ENCODE measurements around the gene NBEAL2.

GRCh38 chr3:47054412-47054811 is 74.9 kb downstream of the NBEAL2 start:
- TF ChIP-seq BHLHE40 (IDR thresholded peaks at IDR 0.05; ENCODE audit: borderline replicate concordance) = no peak
- no peak for TF ChIP-seq FOXM1 (IDR thresholded peaks at IDR 0.05; ENCODE audit: borderline replicate concordance)
- TF ChIP-seq FOXK2 (IDR thresholded peaks at IDR 0.05) = no peak
- TF ChIP-seq SP1 (IDR thresholded peaks at IDR 0.05) = no peak
- no peak for TF ChIP-seq FOXA1 (IDR thresholded peaks at IDR 0.05)
- no peak for TF ChIP-seq CTBP1 (IDR thresholded peaks at IDR 0.05; ENCODE audit: borderline replicate concordance)
- TF ChIP-seq, protein P1, sequence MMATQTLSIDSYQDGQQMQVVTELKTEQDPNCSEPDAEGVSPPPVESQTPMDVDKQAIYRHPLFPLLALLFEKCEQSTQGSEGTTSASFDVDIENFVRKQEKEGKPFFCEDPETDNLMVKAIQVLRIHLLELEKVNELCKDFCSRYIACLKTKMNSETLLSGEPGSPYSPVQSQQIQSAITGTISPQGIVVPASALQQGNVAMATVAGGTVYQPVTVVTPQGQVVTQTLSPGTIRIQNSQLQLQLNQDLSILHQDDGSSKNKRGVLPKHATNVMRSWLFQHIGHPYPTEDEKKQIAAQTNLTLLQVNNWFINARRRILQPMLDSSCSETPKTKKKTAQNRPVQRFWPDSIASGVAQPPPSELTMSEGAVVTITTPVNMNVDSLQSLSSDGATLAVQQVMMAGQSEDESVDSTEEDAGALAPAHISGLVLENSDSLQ (IDR thresholded peaks at IDR 0.05) = no peak
- no peak for TF ChIP-seq ELF4 (IDR thresholded peaks at IDR 0.05)
- TF ChIP-seq ARNT (IDR thresholded peaks at IDR 0.05) = no peak

Measured in HEK293T (cell line).